ENCODE data around the gene ZNF324B.
"Not testable (repeated sequence)": the region's sequence is repeated elsewhere in the genome, so short reads cannot be mapped to it uniquely, and the experiment has no call there.

ZNF324B gene

DNA sequence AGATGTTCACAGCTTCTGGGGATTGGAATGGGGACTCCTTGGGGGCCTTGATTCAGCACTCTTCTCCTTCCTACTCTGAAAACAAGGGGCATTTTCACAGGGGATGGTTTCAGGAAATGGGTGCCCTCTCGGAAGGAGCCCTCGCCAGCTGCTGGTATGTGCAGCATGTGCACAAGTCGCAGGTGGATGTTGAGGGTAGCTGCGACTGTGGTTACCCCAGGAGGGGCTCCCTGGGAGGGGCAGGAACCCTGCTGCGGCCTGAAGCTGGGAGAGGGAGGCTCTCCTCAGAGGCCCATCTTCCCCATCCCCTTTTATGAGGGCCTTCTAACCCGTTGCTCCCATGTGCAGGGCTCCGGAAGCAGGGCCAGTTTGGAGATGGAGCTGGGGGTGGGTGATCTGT, 30.9 kb downstream of the ZNF324B start:
- no peak for DNase-seq

DNA sequence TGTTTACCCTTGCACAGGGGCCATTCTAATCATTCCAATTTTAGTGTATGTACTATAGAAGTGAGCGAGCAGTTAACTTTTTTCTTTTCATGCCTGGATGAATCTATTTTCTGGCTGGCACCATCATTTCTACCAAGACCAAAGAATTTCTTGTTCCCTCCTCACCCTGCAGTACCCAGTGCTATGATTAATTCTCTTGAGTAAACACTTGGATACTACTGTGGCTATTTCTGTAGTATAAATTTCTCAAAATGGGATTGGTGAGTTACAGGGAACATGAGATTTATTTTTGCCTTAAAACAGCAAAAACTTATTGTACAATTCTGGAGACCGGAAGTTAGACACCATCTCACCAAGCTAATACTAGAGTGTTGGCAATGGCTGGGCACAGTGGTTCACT, 32.4 kb downstream of the ZNF324B start:
- no peak for DNase-seq

DNA sequence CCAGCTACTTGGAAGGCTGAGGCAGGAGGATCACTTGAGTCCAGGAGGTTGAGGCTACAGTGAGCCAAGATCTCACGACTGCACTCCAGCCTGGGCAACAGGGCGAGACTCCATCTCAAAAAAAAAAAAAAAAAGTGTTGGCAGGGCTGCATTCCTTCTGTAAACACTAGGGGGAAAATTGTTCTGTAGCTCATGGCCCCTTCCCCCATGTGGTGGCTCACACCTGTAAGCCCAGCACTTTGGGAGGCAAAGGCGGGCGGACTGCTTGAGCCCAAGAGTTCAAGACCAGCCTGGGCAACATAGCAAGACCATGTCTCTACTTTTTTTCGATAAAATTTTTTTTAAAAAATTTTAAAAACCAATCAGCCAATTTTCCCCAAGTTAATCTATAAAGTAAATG, 32.9 kb downstream of the ZNF324B start:
- not testable (repeated sequence) for DNase-seq

DNA sequence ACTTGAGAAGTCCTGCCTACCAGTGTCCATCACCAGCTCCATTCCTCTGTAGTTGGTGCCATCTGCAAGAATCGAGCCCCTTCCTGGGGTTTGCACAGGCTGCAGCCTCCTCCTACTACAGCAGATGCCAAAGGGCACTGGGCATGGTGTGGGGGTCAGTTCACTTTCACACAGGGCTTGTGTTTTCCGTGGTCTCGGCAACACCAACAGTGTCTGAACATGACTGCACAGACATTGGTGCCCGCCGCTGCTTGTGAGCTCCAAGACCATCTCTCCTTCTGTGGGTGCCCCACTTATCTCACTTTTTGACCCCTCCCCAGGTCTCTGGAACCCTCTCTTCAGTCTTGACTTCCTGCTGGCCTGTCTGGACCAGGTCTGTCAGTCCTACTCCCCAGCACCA, 40.0 kb downstream of the ZNF324B start:
- no peak for DNase-seq

DNA sequence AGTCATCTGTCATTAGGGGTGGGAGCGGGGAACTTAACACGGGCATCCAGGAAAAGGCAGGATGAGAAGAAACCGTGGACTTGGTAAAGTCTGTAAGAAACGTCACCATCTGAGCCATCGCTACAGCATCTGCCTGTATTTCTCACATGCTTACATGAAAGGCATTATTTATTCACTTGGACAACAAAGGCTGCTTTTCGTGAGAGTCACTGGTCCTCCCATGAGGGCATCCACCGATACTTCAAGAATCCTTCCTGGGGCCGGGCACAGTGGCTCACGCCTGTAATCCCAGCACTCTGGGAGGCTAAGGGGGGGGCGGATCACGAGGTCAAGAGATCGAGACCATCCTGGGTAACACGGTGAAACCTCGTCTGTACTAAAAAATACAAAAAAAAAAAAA, 40.8 kb downstream of the ZNF324B start:
- DNase-seq, result no peak

DNA sequence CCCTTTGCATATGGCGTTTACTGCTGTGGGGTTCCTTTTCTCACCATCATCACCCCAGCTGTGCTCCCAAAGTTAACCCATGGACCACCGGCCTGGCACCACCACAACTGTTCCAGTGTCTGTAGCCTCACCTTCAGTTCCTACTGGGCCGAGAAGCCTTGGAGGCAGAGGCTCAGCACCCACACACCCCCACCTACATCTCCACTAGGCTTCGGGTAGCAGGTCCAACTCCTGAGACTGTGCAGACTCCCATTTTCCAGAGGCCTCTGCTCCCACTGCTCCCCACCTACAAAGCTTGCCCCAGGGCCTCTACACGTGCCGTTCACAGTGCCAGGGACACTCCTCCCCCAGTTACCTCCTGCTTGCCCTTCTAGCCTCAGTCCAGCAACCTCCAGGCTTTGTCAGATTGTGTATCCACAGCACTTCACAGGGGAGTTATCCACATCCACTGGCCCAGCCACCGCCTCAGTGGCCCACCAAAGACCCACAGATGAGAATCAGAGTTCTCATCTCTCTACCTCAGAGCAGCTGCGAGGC, 46.3 kb downstream of the ZNF324B start:
- DNase-seq, result no peak

DNA sequence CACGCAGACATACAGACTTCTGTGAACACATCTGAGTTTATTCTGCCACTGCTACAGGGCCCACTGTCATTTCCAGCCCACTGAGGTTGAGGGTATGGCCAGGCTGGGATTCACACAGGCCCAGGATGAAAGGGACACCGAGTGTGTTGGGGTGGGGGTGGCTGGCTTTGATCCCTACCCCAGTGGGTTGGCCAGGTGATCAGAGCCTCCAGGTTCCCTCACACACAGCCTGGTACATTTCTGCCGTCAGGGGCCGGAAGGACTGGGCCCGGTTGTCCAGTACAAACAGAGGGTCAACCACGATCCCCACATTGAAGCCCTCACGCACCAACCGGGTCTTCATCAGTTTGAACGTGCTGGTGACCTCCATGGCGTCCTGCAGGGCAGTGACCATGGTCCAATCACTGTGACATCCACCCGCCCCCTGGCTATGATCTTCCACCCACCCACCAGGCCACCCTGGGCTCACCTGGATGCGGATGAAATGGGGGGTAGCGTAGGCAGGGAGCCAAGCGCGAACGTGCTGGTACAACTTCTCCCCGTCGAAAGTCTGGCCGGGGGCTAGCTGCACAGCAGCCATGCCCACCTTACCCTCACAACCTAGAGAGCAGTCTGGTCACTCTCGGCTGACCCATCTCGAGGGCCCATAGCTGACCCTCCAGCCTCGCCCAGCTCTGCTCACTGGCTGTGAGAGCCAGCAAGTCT, 47.0 kb downstream of the ZNF324B start:
- no peak for DNase-seq

DNA sequence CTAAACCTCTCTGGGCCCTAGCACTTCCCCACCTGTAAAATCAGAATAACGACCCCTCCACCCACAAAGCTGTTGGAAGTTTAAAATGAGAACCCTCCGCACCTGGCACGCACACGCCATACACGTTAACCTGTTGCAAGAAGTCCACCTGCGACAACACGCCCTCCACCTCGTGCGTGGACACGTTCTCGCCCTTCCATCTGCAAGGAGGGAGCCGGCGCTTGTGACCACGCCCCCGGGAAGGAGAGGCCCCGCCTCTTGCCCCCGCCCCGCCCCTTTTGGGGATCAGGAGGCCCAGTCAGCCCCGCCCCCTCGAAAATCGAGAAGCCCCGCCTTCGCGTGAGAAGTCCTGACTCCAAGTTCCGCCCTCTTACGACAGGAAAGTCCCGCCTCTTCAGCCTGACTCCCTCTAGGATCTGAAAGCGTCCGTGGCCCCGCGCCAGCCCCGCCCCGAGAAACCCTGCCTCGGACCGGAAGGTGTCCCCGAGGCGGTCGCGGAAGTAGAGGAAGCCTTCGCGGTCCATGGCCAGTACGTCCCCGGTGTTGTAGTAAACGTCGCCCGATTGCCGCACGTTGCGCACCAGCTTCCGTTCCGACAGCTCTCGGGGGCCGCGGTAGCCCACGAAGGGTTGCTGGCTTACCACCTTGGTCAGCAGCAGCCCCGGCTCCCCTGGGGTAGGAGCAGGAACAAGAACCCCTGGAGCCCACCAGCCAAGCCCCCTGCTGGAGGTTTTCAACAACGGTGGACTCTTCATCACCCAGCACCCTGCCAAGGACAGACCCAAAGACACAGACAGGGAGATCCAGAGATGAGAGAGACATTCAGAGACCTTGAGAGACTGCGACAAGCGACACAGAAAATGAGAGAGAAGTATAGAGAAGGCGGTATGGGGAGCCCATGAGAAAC, 47.9 kb downstream of the ZNF324B start:
- peak; percentile 97 for DNase-seq

DNA sequence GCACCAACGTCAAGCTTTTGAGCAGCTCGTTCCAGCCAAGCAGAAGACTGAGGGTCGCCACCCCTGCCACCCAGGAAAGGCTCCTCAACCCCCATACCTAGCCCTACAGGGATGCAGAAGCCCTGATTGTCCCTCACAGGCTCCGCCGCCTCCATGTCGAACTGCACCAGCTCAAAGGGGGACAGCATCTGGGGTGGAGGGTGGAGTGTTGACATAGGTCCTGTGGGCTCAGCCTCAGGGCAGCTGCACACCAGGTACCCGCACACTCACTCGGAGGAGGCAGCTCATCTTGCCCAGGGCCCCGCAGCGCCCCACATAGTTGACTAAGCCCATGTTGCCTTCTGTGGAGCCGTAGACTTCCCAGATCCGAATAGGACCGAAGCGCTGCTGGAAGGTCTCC, 48.8 kb downstream of the ZNF324B start:
- no peak for DNase-seq

Data from GDM1 (cell line).